ACC112 (cell line): Measurements from ENCODE around the gene DENND1B.

ENCODE experiments used
- H2AFZ ChIP-seq: fragments of 200-600 bp; sonication (generic); one replicate; pipeline ENCODE4 v1.6.0; 2017; ENCODE audit warnings: antibody characterized with exemption, low read length; ENCODE audit not compliant: unreplicated experiment
- H3K27ac ChIP-seq: fragments of 200-600 bp; sonication (generic); 2 replicates; pipeline ENCODE4 v1.5.1; 2014; ENCODE audit warnings: low read depth, mild to moderate bottlenecking, antibody characterized with exemption, low read length, moderate library complexity
- H3K27me3 ChIP-seq: fragments of 200-600 bp; sonication (generic); 2 replicates; pipeline ENCODE4 v1.6.1; 2014; ENCODE audit warnings: mild to moderate bottlenecking, antibody characterized with exemption, low read length, moderate library complexity, mixed read lengths; ENCODE audit not compliant: insufficient read depth
- H3K36me3 ChIP-seq: fragments of 200-600 bp; sonication (generic); 2 replicates; pipeline ENCODE4 v1.6.1; 2016; ENCODE audit warnings: mild to moderate bottlenecking, antibody characterized with exemption, low read length, moderate library complexity, mixed read lengths; ENCODE audit not compliant: insufficient read depth
- H3K4me1 ChIP-seq: fragments of 200-600 bp; sonication (generic); one replicate; pipeline ENCODE4 v1.6.1; 2016; ENCODE audit warnings: low read length, mixed read lengths; ENCODE audit not compliant: insufficient read depth, unreplicated experiment, control insufficient read depth
- H3K4me3 ChIP-seq: fragments of 200-600 bp; sonication (generic); 2 replicates; pipeline ENCODE4 v1.5.1; 2014; ENCODE audit warnings: mild to moderate bottlenecking, low read depth, low read length
- H3K79me2 ChIP-seq: fragments of 200-600 bp; sonication (generic); one replicate; pipeline ENCODE4 v1.6.0; 2016; ENCODE audit warnings: low read length; ENCODE audit not compliant: control insufficient read depth, unreplicated experiment, insufficient read depth

DENND1B gene

DNA sequence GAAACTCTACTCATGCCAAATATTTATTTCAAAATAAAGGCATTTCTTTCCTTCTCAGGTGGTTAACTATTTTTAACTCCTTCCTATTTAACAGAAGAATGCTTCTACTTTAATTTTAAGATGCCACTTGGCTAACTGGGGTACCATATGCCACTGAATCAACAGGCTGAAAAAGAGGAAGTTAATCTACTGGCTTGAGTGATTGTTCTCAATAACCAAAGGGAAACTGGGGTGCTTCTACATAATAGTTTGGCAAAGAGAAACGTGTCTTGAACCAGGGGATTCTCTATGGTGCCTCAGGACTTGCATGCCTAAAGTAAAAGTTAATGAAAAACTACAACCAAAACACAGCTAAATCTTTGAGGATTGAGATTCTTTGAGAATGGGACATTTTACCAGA lies 142.6 kb downstream of the DENND1B start:
- Histone ChIP-seq H2AFZ (no peak overlapping the region), H3K27me3 (no peaks in the 10 kb centered on the region), H3K4me1 (no peaks in the 10 kb centered on the region), H3K4me3 (no peak overlapping the region), H3K36me3 (no peaks in the 10 kb centered on the region), H3K79me2 (no peaks in the 10 kb centered on the region), H3K27ac (no peak overlapping the region)

DNA sequence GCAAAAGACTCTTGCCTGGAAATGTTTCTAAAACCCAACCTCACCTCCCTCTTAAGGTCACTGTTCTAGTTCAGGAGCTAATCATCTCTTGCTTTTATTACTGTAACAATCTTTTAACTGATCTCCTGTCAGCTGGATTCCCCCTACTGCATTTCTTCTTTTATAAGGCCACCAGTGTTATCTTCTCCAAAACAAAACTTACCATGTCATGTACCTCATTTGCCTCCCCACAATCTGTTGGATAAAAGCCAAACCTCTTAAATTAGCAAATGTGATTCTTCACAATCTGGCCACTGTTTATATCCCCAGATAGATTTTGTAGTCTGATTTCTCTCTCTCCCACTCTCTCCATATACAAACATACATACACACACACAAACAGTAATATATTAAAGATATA lies 143.3 kb downstream of the DENND1B start:
- Histone ChIP-seq H2AFZ (no peak overlapping the region), H3K27me3 (no peaks in the 10 kb centered on the region), H3K79me2 (no peaks in the 10 kb centered on the region), H3K27ac (no peak overlapping the region), H3K4me1 (no peaks in the 10 kb centered on the region), H3K36me3 (no peaks in the 10 kb centered on the region), H3K4me3 (no peak overlapping the region)

DNA sequence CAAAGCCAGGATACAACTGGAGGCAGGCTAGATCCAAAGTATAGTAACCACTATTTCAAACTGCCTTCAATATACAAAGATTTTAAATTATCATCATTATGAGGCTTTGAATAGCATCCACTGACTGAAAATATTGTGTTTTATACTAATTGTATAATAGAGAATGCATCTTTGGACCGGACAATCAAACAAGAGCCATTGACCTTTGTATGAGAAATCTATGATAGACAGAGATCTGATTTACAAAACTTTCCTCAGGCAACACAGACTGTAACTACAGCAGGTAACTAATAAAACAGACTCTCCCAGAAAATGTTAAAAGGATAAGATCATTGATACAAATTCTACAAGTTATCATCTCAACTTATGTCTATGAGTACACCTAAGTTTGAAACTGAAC lies 152.9 kb downstream of the DENND1B start:
- Histone ChIP-seq H3K4me3 (no peak overlapping the region), H3K27ac (no peak overlapping the region), H3K4me1 (peaks cover 8% of the 10 kb centered on the region), H3K27me3 (no peaks in the 10 kb centered on the region), H2AFZ (no peak overlapping the region), H3K79me2 (no peaks in the 10 kb centered on the region), H3K36me3 (no peaks in the 10 kb centered on the region)

DNA sequence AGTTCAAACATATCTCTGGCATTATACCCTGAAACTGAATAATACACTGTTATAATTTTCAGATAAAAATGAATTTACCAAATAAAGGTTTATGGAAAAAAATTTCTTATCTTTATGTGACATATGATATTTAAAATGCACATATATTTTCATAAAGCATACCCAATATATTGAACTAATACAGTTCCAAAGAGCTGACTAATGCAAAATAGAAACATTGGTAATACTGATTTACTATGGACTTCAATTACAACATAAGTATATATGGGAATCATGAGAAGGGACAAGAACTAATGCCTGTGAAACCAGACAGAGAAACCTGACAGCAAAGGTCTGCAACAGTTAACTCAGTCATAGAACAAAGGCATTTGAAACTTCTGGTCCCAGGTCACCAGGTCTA lies 153.5 kb downstream of the DENND1B start:
- Histone ChIP-seq H3K27ac (no peak overlapping the region), H3K4me3 (no peak overlapping the region), H2AFZ (no peak overlapping the region), H3K79me2 (no peaks in the 10 kb centered on the region), H3K36me3 (no peaks in the 10 kb centered on the region), H3K27me3 (no peaks in the 10 kb centered on the region), H3K4me1 (peaks cover 8% of the 10 kb centered on the region)

DNA sequence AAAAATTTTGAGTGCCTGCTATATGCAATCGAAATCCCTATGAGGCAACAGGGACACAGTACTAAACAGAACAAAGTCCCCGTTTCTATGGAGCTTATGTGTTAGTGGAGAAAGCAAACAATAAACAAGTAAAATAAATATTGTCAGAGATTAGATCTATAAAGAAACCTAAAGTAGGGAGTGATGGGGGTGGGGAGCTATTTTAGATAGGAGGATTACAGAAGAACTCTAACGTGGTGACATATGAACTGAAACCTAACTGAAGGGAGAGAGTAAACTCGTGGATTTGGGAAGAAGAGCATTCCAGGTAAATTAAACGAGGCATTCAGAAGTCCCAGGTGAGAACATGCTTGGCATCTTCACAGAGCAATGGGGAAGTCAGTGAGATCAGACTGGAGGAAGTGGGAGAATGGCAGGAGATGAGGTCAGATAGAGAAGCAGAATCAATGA lies 154.5 kb downstream of the DENND1B start:
- H3K4me1 ChIP-seq: peaks cover 8% of the 10 kb centered on the region
- H3K79me2 ChIP-seq: no peaks in the 10 kb centered on the region
- H3K36me3 ChIP-seq: no peaks in the 10 kb centered on the region
- H3K27ac ChIP-seq: no peak overlapping the region
- no peak overlapping the region for H3K4me3 ChIP-seq
- H3K27me3 ChIP-seq: no peaks in the 10 kb centered on the region
- H2AFZ ChIP-seq: no peak overlapping the region

DNA sequence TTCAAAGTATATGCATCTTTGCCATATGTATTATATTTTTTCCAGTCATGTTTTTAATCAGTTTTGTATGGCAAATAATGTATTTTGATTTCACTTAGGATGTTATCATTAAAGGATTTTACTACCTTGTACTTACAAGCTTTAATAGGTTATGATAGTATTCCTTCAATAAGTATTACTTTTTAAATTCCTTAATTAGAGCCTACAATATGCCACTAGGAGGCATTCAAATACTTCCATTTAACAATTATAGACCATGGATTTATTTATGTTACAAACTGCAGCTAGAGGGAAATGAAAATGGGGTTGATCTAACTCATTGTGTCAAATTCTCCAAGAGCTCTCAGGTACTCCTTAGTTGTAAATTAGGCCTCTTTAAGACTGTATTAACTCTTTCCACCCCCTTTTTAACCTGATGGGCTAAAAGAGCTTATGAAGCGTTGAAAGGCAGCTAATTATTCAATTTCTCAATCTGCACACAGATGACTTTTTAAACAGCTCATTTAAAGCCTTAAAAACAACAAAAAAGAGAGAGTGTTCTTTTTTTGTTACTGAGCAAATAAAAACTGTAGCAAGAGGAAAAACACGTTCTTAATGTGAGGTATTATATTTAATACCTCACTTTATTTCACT lies 156.2 kb downstream of the DENND1B start:
- Histone ChIP-seq H3K36me3 (no peaks in the 10 kb centered on the region), H3K4me3 (no peak overlapping the region), H3K27me3 (no peaks in the 10 kb centered on the region), H3K79me2 (no peaks in the 10 kb centered on the region), H3K4me1 (peaks cover 8% of the 10 kb centered on the region), H2AFZ (no peak overlapping the region), H3K27ac (no peak overlapping the region)

DNA sequence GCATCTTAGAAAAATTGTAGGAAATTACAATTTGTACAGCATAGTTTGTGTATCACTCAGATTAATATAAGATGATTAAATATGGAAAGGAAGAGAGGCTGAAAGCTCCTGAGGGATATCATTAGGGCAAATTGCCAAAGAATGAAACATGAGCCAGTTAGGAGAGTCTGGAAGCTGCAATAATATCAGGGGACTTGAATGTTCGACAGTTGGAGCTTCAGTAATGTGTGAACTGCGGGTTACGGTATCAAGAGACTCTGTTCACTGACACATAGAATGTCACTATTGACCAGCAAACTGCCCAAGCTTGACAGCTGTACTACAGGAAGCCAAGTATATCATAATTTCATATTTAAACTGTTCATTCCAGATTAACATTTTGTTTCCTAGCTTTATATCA lies 157.2 kb downstream of the DENND1B start:
- Histone ChIP-seq H3K4me3 (no peak overlapping the region), H3K4me1 (peaks cover 8% of the 10 kb centered on the region), H2AFZ (no peak overlapping the region), H3K36me3 (no peaks in the 10 kb centered on the region), H3K27me3 (no peaks in the 10 kb centered on the region), H3K27ac (no peak overlapping the region), H3K79me2 (no peaks in the 10 kb centered on the region)

DNA sequence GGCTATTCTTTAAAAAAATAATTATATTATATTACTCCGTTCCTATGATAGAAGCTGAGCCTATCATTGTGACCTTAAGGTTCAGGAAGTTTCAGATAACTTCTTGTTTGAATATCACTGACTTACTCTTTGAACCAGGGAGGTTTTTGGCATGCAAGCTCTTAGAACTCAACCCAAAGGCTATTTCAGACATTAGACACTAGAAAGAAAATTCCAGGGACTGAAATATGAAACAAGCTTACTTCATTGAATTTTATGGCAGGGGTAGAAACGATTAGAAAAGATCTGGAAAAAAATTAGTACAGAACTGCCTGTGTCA lies 159.6 kb downstream of the DENND1B start:
- Histone ChIP-seq H3K79me2 (no peaks in the 10 kb centered on the region), H2AFZ (no peak overlapping the region), H3K27me3 (no peaks in the 10 kb centered on the region), H3K4me3 (no peak overlapping the region), H3K27ac (no peak overlapping the region), H3K36me3 (no peaks in the 10 kb centered on the region), H3K4me1 (peaks cover 8% of the 10 kb centered on the region)

DNA sequence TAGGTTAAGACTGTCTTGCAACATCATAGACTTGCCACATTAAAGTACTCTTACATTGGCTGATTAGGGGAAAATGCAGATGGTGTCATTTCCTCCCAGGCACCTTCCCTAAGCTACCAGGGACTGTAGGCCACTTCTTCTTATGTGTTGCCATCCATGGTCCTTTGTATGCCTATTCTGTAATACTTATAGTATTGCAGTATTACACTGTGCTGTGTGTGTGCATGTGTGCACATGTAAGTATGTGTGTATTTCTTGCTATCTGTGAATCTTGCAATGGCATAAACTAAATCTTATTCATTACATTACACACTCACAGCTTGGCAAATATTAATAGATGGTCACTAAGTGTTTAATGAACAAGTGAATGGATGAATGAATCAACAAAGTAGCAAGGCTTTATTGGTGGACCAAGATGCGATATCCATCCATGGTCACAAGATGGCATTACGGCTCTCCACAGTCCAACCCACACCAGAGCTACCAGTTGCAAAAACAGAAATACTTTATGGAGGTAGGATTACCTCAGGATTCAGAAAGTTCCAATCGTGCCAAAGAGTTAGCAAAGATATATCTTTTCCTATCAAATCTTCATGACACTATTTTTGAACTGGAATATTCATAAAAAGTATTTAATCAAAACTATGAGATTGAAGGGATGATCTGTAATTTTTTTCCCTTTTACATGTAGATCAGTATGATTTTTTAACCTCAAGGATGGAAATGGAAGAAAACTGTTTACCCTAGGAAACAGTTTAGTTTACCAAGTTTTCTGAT lies 160.2 kb downstream of the DENND1B start:
- no peak overlapping the region for H3K4me3 ChIP-seq
- no peak overlapping the region for H3K27ac ChIP-seq
- no peaks in the 10 kb centered on the region for H3K79me2 ChIP-seq
- peaks cover 8% of the 10 kb centered on the region for H3K4me1 ChIP-seq
- no peaks in the 10 kb centered on the region for H3K27me3 ChIP-seq
- no peak overlapping the region for H2AFZ ChIP-seq
- no peaks in the 10 kb centered on the region for H3K36me3 ChIP-seq

DNA sequence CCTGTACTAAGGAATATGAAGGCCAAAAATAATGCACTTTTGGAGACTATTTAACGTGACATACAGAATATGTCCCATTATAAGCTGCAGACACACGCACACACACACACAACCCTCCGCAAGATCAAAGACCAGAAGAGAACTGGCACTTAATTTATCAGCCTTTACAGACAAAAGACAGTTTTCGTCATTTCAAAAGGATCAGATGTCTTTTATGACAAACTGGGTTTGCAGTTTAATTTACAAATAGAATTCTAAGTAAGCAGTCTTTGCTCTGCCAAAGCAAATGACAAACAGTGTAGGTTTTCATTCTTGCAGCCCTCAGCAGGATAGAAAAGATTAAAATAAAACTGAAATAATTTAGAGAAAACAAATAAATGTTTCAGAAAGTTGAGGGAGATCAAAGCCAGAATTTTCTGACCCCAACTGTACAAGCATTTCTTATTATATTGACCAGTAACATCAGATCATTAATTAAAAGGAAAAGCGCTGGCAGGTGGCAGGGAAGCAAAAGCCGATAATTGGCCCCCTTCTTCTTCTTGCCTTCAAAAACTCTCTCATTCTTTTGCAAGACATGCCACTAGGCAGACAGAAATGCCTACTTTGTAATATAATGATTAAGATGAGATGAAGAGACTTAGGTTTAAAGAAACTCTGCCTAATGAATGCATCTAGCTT lies 169.0 kb downstream of the DENND1B start:
- H3K79me2 ChIP-seq: no peaks in the 10 kb centered on the region
- no peak overlapping the region for H2AFZ ChIP-seq
- no peaks in the 10 kb centered on the region for H3K36me3 ChIP-seq
- H3K4me1 ChIP-seq: no peaks in the 10 kb centered on the region
- no peaks in the 10 kb centered on the region for H3K27me3 ChIP-seq
- H3K4me3 ChIP-seq: no peak overlapping the region
- H3K27ac ChIP-seq: no peak overlapping the region

DNA sequence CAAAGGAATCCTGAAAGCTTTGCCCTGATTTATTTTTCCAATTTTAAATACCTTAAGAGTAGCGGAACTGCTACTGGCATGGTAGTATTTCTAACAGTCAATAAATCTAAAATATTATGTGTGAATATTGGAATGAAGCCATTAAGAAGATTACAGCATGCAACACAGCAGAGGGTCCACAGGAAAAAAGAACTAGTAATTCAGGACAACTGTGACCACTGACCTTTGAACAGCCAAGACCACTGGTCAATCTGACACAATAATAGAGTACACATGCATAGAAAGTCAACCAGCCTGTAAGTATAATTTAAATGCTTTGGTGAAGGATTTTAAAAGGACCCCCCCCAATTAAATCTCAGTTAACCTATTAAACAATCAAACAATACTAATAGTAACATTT lies 171.0 kb downstream of the DENND1B start:
- no peak overlapping the region for H3K27ac ChIP-seq
- H3K79me2 ChIP-seq: no peaks in the 10 kb centered on the region
- no peak overlapping the region for H3K4me3 ChIP-seq
- H3K36me3 ChIP-seq: no peaks in the 10 kb centered on the region
- no peaks in the 10 kb centered on the region for H3K4me1 ChIP-seq
- no peaks in the 10 kb centered on the region for H3K27me3 ChIP-seq
- H2AFZ ChIP-seq: no peak overlapping the region
